GM21381 (cell line): ENCODE data around the gene KRTAP19-8.

Experiments used
- ATAC-seq: cut with Tn5 transposase; IDR thresholded peaks from one replicate; pipeline ENCODE4 v1.9.1; 2021; ENCODE audit warnings: mild to moderate bottlenecking, moderate library complexity; ENCODE audit not compliant: unreplicated experiment

KRTAP19-8 gene

GRCh38 chr21:31012133-31013089 is 25.9 kb downstream of the KRTAP19-8 start:
- ATAC-seq: no peak

- no peak for ATAC-seq
Observed at GRCh38 chr21:31011412-31011811, 26.9 kb downstream of the KRTAP19-8 start.

- no peak for ATAC-seq
Observed at GRCh38 chr21:31008355-31008754, 29.9 kb downstream of the KRTAP19-8 start.

- ATAC-seq: no peak
Observed at GRCh38 chr21:31005019-31005418, 33.3 kb downstream of the KRTAP19-8 start.

GRCh38 chr21:31003471-31003870 is 34.8 kb downstream of the KRTAP19-8 start:
- ATAC-seq: no peak

GRCh38 chr21:30997541-30997940 is 40.7 kb downstream of the KRTAP19-8 start:
- no peak for ATAC-seq

- ATAC-seq: no peak
Observed at GRCh38 chr21:30996728-30997127, 41.5 kb downstream of the KRTAP19-8 start.

- no peak for ATAC-seq
Observed at GRCh38 chr21:30994932-30995331, 43.3 kb downstream of the KRTAP19-8 start.

GRCh38 chr21:30990514-30991262 is 47.6 kb downstream of the KRTAP19-8 start:
- ATAC-seq: no peak

GRCh38 chr21:30988706-30989105 is 49.6 kb downstream of the KRTAP19-8 start:
- ATAC-seq: no peak
